HG02938 (cell line): ENCODE results near the gene MSX1.

Experiments
- ATAC-seq: cut with Tn5 transposase; IDR thresholded peaks from one replicate; pipeline ENCODE4 v1.9.1; 2021; ENCODE audit warnings: mild to moderate bottlenecking, moderate library complexity; ENCODE audit not compliant: unreplicated experiment

The MSX1 gene

GRCh38 chr4:4857001-4857808, 2.3 kb upstream of the MSX1 start:
- ATAC-seq: no peak

DNA sequence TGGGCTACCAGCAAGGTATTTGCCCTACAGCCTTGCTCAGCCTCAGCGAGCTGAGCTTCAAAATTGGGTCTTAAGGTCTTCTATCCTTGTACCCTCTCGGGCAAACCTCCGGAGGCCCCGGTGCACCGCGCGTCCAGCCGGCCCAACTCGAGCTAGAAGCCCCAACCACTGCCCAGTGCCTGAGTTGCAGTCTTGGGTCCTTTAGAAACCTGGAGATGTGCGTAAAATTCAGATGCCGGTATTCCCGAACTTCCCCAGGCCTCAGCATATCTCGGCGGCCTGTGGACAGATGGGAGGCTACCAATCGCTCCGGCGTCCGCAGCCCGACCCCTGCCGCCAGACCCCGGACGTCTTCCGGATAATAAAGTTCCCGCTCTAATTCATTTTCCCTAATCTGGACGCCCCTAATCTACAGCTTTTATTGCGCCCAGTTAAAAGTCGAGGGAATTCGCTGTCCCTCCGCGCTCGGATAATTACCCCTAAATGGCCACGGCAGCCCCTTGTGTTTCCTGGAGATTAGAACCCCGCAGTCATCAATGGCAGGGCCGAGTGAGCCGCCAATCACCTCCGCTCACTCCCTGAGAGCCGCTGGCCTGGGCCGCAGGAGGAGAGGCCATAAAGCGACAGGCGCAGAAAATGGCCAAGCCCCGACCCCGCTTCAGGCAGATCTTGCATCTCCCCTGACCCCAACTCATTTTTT, 1.5 kb upstream of the MSX1 start:
- no peak for ATAC-seq

DNA sequence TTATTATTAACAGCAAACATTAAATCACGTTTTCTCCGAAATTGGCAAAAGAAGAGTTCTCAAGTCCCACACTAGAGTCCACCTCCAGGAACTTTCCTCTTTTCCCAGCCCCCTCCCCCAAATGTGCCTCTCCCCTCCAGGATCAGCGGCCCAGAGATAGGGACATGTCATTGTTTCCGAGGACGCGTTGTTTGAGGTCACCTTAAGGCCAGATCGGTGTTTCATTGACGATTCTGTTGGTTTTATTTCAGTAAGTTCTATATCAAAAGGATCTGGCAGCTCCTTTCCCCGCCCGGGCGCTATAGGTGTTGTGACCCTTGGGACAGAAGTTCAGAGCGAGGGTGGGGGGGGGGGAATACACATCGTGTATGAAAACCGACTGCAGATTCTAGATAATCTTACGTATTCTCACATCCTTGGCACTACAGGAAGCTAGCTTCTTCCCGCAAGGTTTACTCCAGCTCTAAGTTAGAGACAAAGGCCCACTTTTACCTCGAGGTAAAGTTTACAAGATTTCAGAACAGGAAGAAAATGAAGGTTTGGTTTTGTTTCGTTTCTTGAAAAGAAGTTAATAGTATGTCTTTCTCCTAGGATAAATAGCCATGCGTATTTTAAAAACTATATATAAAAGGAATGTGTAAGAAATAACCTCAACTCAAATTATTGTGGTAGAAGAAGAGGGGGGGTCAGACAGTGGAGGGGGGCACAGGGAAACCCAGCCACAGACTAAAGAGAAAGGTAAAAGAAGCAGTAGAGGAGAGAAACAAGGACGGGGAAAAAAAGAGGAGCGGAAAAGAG, 739 bp upstream of the MSX1 start:
- no peak for ATAC-seq

- no peak for ATAC-seq
Observed at GRCh38 chr4:4859799-4860599, 534 bp downstream of the MSX1 start.

- no peak for ATAC-seq
Observed at GRCh38 chr4:4860600-4861389, 1.3 kb downstream of the MSX1 start.

DNA sequence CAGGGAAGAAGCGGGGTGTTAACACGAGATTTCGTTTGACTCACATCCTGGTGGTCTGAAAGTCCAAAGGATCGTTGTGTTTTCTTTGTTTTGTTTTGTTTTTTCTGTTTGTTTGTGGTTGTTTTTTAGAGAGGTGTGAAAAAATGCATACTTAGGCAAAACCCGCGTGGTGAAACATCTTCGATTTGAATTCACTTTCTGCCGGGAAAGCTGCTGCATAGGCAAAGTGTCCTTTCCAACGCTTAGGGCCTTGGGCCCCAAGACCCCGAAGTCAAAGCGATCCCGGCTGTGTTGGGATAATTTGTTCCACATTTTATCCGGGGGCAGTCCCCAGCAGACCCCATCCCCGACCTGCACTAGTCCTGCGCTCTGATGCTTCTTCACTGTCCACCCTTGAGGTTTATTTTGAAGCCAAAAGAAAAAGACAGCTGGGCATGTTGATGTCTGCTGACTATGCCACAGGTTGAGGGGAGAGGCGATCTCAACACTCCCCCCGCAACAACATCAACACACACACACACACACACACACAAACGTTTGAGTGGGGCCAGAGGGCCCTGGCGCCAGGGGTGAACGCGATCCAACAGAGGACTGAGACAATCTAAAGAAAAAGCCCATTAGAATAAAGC, 2.0 kb downstream of the MSX1 start:
- ATAC-seq: no peak

DNA sequence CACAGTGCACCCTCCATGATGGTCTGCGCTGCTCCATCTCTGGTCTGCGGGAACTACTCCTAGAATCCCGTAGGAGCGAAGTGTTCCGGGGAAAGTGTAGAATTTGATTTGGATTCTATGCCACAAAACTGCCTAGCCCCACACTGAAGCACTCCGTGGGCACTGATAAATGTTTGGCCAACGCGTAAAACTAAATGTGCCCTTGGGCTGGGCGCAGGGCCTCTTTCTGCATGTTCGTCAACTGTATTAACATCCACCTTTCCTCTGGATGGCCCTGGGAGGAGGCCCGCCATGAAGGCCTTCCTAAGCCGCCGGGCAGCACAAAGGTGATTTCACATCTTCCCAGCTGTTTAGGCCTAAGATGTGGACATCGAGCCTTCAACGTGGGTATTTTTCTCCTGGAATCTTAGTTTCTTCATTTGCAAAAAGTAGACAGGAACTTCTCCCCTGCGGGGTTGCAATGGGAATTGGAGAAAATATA, 2.6 kb downstream of the MSX1 start:
- no peak for ATAC-seq

GRCh38 chr4:4862665-4863482, 3.4 kb downstream of the MSX1 start:
- ATAC-seq: no peak

DNA sequence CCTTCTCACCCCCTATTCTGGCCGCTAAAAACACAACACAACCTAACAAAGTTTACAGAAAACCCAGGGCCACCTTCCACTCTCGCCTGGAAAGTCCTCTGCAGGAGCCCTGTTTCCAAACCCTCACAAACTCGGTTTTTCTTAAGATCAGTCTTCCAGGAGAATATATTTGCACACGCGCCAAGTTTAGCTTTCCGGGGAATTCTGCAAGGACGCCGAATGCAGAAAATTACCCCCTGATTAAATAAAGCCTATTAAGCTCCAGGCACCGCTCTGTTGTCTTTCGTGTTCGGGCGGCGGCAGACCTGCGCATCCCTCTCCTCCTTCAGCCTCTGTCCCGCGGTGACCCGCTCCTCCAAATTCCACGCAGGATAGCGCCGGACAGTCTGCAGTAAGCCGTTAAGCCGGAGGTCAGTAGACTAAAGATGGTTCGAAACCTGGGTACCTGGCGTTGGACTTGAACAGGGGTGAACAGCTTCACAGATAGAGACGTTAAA, 5.0 kb downstream of the MSX1 start:
- ATAC-seq: no peak

DNA sequence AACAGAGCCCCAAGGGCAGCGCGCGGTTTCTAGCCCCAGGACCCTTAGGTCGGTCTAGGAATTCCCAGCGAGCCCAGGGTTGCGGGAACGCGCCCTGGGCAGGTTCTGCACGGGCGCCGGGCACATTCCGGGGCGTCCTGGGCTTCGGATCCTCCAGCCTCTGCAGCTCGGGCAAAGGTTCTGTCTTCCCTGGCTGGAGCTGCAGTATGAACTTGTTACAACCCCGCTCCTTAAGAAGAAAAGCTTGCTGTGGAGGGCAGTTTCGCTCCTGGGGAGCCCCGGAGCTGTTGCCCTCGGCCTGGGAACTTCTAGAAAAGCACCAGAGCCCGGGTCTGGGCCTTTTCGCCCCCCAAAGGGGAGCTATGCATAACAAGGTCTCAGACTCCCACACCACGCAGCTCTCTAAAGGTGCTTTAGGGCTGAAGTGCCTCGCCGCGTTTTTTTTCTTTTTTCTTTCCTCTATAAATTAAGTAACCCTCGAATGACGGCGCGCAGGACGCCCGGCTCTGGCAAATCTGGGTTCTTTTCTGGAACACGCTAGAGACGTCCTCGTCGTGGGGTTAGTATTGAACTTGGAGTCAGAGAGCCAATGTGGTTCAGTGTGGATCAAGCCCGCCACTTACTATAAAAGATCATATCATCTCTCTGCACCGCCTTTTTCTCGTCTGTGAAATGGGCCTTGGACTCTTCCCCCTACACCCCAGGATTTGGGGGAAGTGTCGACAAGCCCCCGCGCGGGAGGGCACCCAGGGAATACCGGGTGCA, 5.7 kb downstream of the MSX1 start:
- no peak for ATAC-seq

DNA sequence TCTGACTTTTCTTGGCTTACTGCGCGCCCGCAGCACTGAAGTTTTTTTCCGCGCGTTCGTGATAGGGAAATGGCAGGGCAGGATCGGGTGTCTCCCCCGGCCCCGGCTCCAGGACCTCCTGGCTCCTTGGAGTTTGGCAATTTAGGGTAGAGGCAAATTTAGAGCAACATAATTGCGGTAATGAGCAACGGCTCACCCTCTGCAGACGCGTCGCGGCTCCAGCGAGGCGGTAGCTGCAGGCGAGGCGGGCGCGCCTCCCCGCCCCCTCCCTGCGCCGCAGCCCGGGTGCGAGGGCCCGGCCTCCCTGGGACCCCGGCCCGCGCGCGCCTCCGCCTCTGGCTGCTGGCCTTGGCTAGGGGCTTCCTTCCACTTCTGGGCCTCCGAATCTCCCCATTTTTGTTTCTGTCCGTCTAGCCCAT, 6.2 kb downstream of the MSX1 start:
- ATAC-seq: no peak

GRCh38 chr4:4866124-4866865, 6.8 kb downstream of the MSX1 start:
- no peak for ATAC-seq

DNA sequence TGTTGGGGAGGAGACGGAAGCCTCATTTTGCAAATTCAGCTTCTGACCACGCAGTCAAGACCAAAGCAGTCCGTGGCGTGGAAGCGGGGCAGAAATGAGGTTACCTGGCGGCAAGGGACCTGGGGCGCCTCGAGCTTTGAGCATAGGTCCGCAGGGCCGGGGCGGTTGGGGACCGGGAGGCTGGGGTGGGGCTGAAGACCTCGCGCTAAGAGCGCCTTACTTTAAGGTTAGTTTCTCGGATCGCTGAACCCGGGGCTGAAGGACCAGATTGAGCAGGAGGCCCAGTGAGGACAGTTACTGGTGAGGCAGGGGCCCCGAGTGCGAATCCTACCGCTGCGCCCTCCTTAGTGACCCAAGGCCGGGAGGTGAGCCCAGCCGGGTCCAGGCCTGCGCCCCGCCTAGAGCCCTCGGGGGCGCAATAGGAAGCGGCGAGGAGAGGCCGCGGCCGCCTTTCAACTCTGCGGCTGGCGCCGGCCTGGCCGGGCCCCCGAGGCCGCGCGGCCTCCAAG, 7.5 kb downstream of the MSX1 start:
- ATAC-seq: no peak

DNA sequence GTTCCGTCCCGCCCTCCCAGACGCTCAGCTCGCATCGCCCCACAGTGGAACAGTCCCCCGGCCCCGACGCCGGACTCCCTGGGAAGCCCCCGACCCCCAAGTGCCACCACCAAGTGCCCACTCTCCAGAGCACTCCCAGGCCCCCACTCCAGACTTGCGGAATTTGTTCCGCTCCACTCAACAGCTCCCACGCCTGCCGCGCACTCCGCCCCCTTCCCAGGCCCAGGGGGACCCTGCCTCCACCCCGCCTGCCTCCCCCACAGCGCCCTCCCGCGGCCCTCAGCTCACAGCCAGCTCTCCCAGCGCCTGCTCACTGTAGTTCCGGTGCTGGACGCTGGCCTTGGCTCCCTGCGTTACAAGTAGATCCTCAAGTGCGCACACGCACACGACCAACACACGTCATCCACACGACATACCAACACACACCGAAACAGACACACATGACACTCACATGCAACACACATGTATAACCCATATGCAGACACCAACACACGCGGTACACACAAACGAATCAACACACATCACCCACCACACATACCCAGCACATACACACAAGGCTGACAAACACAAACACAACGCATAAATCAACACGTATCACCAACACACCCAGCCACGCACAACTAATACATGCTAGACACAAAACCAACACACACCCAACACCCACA, 8.0 kb downstream of the MSX1 start:
- ATAC-seq: no peak

- ATAC-seq: no peak
Observed at GRCh38 chr4:4868040-4868757, 8.7 kb downstream of the MSX1 start.
